GM23248 (cell line): Measurements from ENCODE around the gene IL4. TPM values are rescaled to one million over a fixed set of nuclear protein-coding genes. Genes with fewer than 3 reads are reported as not detected.

Source experiments
- DNase-seq: peaks from one replicate; pipeline ENCODE4 v3.0.0-alpha.2; 2015
- H2AFZ ChIP-seq: fragments of 200-600 bp; sonication (generic); 2 replicates; pipeline ENCODE4 v1.6.1; 2016; ENCODE audit warnings: antibody characterized with exemption
- H3F3A ChIP-seq: fragments of 200-600 bp; sonication (generic); 2 replicates; pipeline ENCODE4 v1.6.1; 2016; ENCODE audit warnings: mild to moderate bottlenecking, antibody characterized with exemption, mixed run types; ENCODE audit not compliant: insufficient read depth
- H3K27ac ChIP-seq: fragments of 200-600 bp; sonication (generic); 2 replicates; pipeline ENCODE4 v1.5.1; 2016; ENCODE audit warnings: mild to moderate bottlenecking
- H3K27me3 ChIP-seq: fragments of 200-600 bp; sonication (generic); replicated peaks from 2 replicates; pipeline ENCODE4 v1.6.1; 2016; ENCODE audit warnings: mild to moderate bottlenecking; ENCODE audit not compliant: insufficient read depth
- H3K36me3 ChIP-seq: fragments of 200-600 bp; sonication (generic); 2 replicates; pipeline ENCODE4 v1.6.1; 2016; ENCODE audit warnings: low read depth, mild to moderate bottlenecking
- H3K4me1 ChIP-seq: fragments of 200-600 bp; sonication (generic); 2 replicates; pipeline ENCODE4 v1.6.1; 2016; ENCODE audit warnings: mild to moderate bottlenecking; ENCODE audit not compliant: insufficient read depth
- H3K4me2 ChIP-seq: fragments of 200-600 bp; sonication (generic); one replicate; pipeline ENCODE4 v1.6.1; 2016; ENCODE audit warnings: mild to moderate bottlenecking; ENCODE audit not compliant: unreplicated experiment
- H3K4me3 ChIP-seq: fragments of 200-600 bp; sonication (generic); 2 replicates; pipeline ENCODE4 v1.5.1; 2016; ENCODE audit warnings: mild to moderate bottlenecking
- H3K79me2 ChIP-seq: fragments of 200-600 bp; sonication (generic); 2 replicates; pipeline ENCODE4 v1.6.1; 2016; ENCODE audit warnings: mild to moderate bottlenecking; ENCODE audit not compliant: insufficient read depth
- H3K9ac ChIP-seq: fragments of 200-600 bp; sonication (generic); 2 replicates; pipeline ENCODE4 v1.6.1; 2016; ENCODE audit warnings: mild to moderate bottlenecking
- H3K9me2 ChIP-seq: fragments of 200-600 bp; sonication (generic); 2 replicates; pipeline ENCODE4 v1.6.1; 2016; ENCODE audit warnings: mixed run types, mild to moderate bottlenecking, moderate library complexity; ENCODE audit not compliant: insufficient read depth
- H3K9me3 ChIP-seq: fragments of 200-600 bp; sonication (generic); one replicate; pipeline ENCODE4 v1.6.1; 2017; ENCODE audit warnings: low read depth
- H4K20me1 ChIP-seq: fragments of 200-600 bp; sonication (generic); 2 replicates; pipeline ENCODE4 v1.6.0; 2016; ENCODE audit not compliant: insufficient read depth
- EZH2 ChIP-seq: fragments of 200-600 bp; sonication (generic); IDR thresholded peaks from 2 replicates; pipeline ENCODE4 v1.6.1; 2018; ENCODE audit warnings: antibody characterized with exemption, mild to moderate bottlenecking; ENCODE audit not compliant: insufficient read depth, poor library complexity, severe bottlenecking
- EZH2phosphoT487 ChIP-seq: fragments of 200-600 bp; sonication (generic); IDR thresholded peaks from 2 replicates; pipeline ENCODE4 v1.6.1; 2018; ENCODE audit warnings: antibody characterized with exemption, moderate library complexity, mild to moderate bottlenecking, low read depth; ENCODE audit not compliant: insufficient read depth
- WGBS, 2 experiments: methylation state at CpG; one replicate each; pipeline ENCODE4 v1.1.6; 2015 to 2017; ENCODE audit warnings: low lambda C conversion rate in 2 of 2, low coverage in 1 of 2; ENCODE audit errors: missing lambda C conversion rate in 2 of 2; 5-methylcytosine and 5-hydroxymethylcytosine counted together
- in situ Hi-C: fragments of 300-500 bp; cut with MboI; formaldehyde crosslinking; loops from 2 replicates; pipeline ENCODE4 v1.15.0; 2020
- polyA plus RNA-seq: library from polyadenylated mRNA; unstranded; fragments of >200 nt; fragmentation: Nextera tagmentation; extraction: Ambion mirVana; gene quantifications from 2 replicates; pipeline ENCODE4 v1.2.1, GENCODE V29; 2016
- total RNA-seq: library from RNA; depleted of rRNA; stranded (reverse); fragments of >200 nt; shearing (Covaris generic); gene quantifications from 2 replicates; pipeline ENCODE4 v1.2.3, GENCODE V29; 2014

IL4 gene
- total and polyA plus RNA-seq, 2 experiments from 2014 or later: 0.34 TPM; not detected in 1

DNA sequence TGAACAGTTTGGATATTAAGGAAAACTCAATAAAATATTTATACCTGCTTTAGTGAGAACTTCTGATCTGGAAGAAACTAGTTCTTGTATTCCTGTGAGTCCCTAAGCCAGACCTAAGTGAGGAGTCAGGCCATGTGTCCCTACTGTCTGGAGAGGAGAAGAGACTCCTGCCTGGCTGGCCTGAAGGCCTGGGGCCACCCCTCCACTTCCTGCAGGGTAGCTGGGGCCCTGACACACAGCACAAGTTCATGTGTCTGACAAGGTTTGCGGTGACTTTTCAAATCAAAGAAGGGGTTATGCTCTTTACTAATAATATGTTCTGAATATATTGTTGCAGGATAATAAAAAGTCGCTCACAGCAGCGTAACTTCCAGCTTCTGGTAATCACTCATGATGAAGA, 31.9 kb upstream of the IL4 start:
- H3K4me2 ChIP-seq: no peak overlapping the region

DNA sequence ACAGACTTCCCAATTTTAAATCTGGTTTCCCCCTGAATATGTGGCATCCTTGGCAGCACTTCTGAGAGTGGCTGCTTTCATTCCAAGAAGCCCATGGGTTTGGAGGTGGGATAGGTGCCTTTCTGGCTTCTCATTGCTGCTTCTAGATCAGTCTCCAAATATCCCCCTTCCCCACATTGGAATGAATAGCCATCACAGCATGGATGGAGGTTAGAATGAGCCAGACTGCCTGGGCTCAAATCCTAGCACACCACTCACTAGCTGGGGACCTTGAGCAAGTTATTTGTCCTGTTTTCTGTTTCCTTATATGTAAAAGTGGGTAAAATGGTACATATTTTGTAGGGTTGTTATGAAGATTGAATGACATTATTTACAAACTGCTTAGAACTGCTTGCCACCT, 29.6 kb upstream of the IL4 start:
- in situ Hi-C loops: no loop called here
- no peaks in the 10 kb centered on the region for H4K20me1 ChIP-seq
- no peak for DNase-seq
- no peaks in the 10 kb centered on the region for H3K4me1 ChIP-seq
- peaks cover 16% of the 10 kb centered on the region; the same call in 1 of the 2 replicates for H3K36me3 ChIP-seq
- no peak overlapping the region for H3K27ac ChIP-seq
- H3K9me3 ChIP-seq: no peaks in the 10 kb centered on the region
- H3K9me2 ChIP-seq: no peaks in the 10 kb centered on the region
- no peak overlapping the region for H2AFZ ChIP-seq
- no peaks in the 10 kb centered on the region for H3K79me2 ChIP-seq
- H3K27me3 ChIP-seq: no peaks in the 10 kb centered on the region
- no peak overlapping the region for H3K4me2 ChIP-seq
- H3F3A ChIP-seq: no peaks in the 10 kb centered on the region
- TF ChIP-seq EZH2phosphoT487: no peak
- no peak for TF ChIP-seq EZH2
- H3K4me3 ChIP-seq: no peak overlapping the region
- no peak overlapping the region for H3K9ac ChIP-seq

More for the DNA sequence above, 31.9 kb upstream of the IL4 start:
- Histone ChIP-seq H3K27ac (no peak overlapping the region), H3K36me3 (peaks cover 27% of the 10 kb centered on the region), H3K79me2 (no peaks in the 10 kb centered on the region), H3K9me2 (no peaks in the 10 kb centered on the region), H4K20me1 (no peaks in the 10 kb centered on the region), H2AFZ (no peak overlapping the region), H3K4me3 (no peak overlapping the region), H3K4me1 (no peaks in the 10 kb centered on the region), H3K27me3 (no peaks in the 10 kb centered on the region), H3K9me3 (no peaks in the 10 kb centered on the region), H3K9ac (no peak overlapping the region), H3F3A (no peaks in the 10 kb centered on the region)
- no peak for DNase-seq
- in situ Hi-C loops: no loop called here
- TF ChIP-seq EZH2phosphoT487: no peak
- no peak for TF ChIP-seq EZH2
- WGBS, 2 experiments: 99 to 100% methylated on average over 3 of the region's 3 CpGs

DNA sequence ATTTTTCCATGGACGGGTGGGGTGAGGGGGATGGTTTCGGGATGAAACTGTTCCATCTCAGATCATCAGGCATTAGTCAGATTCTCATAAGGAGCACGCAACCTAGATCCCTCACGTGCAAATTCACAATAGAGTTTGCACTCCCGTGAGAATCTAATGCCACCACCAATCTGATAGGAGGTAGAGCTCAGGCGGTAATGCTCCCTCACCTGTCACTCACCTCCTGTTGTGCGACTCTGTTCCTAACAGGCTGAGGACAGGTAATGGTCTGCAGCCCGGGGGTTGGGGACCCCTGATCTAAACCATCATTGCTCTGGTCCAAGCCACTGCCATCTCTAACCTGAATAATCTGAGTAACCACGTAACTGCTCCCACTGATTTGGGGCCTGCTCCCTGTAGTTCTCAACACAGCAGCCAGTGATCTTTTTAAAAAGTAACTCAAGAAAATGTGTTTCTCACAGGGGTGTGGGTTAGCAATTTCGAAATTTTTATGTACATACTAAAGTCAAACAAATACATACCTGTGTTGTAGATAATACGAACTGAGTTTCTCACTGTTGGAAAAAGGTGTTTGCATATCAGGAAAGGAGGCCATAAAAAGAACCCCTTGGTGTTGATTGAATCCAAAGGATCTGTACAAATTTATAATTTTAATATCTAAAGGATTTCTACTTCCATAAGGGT, 27.1 kb upstream of the IL4 start:
- no peaks in the 10 kb centered on the region for H3K79me2 ChIP-seq
- no peak overlapping the region for H3K4me2 ChIP-seq
- no peaks in the 10 kb centered on the region for H3K9me3 ChIP-seq
- no peaks in the 10 kb centered on the region for H3F3A ChIP-seq
- TF ChIP-seq EZH2 (no peak), EZH2phosphoT487 (no peak)
- H3K9ac ChIP-seq: no peak overlapping the region
- H2AFZ ChIP-seq: no peak overlapping the region
- no peak overlapping the region for H3K27ac ChIP-seq
- 92 to 94% methylated on average over 11 of the region's 11 CpGs for WGBS, 2 experiments
- peaks cover 3% of the 10 kb centered on the region; the same call in 1 of the 2 replicates for H3K36me3 ChIP-seq
- no peaks in the 10 kb centered on the region for H4K20me1 ChIP-seq
- in situ Hi-C loops: no loop called here
- DNase-seq: no peak
- H3K4me3 ChIP-seq: no peak overlapping the region
- H3K9me2 ChIP-seq: no peaks in the 10 kb centered on the region
- H3K4me1 ChIP-seq: no peaks in the 10 kb centered on the region
- no peaks in the 10 kb centered on the region for H3K27me3 ChIP-seq

DNA sequence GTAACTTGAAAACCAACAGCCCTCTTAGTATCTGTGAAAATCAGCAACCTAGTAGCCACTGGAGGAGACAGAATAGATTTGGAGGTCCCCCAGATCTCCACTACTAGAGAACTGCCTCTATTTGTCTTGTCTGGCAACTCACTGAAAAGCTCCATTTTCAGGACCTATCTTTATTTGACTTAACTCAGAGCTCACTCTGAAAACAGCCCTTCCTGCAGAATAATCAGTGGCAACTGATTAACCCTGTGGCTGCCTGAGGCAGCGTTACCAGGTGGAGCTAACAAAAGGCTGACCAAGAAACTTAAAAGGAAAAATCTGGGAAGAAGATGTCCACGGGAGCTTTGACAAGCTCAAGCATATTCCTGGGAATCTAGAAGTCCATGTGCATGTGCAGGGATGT, 26.3 kb upstream of the IL4 start:
- WGBS, 2 experiments: 92 to 95% methylated on average over 2 of the region's 2 CpGs
- H3F3A ChIP-seq: no peaks in the 10 kb centered on the region
- H3K79me2 ChIP-seq: no peaks in the 10 kb centered on the region
- no peak overlapping the region for H3K4me2 ChIP-seq
- in situ Hi-C loops: no loop called here
- H3K9me2 ChIP-seq: no peaks in the 10 kb centered on the region
- no peak overlapping the region for H3K27ac ChIP-seq
- H3K27me3 ChIP-seq: no peaks in the 10 kb centered on the region
- H3K9me3 ChIP-seq: no peaks in the 10 kb centered on the region
- no peak overlapping the region for H3K9ac ChIP-seq
- peaks cover 3% of the 10 kb centered on the region; the same call in 1 of the 2 replicates for H3K36me3 ChIP-seq
- no peak overlapping the region for H2AFZ ChIP-seq
- no peaks in the 10 kb centered on the region for H3K4me1 ChIP-seq
- no peak overlapping the region for H3K4me3 ChIP-seq
- no peak for DNase-seq
- no peaks in the 10 kb centered on the region for H4K20me1 ChIP-seq
- TF ChIP-seq EZH2: no peak
- TF ChIP-seq EZH2phosphoT487: no peak

DNA sequence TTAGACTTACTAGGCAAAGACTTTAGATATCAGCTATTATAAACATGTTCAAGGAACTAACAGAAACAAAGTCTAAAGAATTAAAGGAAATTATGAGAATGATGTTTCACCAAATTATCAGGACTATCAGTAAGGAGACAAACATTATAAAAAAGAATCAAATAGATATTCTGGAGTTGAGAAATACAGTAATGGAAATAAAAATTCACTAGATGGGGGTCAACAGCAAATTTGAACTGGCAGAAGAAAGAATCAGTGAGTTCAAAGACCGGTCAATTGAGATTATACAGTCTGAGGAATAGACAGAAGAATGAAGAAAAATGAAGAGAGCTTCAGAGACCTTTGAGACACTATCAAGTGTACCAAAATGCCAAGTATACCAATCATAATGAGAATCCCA, 25.4 kb upstream of the IL4 start:
- no peaks in the 10 kb centered on the region for H3F3A ChIP-seq
- no peak overlapping the region for H3K4me2 ChIP-seq
- in situ Hi-C loops: no loop called here
- TF ChIP-seq EZH2 (no peak), EZH2phosphoT487 (no peak)
- 92 to 97% methylated on average over 1 of the region's 1 CpG for WGBS, 2 experiments
- no peak for DNase-seq
- no peaks in the 10 kb centered on the region for H3K27me3 ChIP-seq
- no peak overlapping the region for H3K4me3 ChIP-seq
- H3K36me3 ChIP-seq: no peaks in the 10 kb centered on the region
- no peaks in the 10 kb centered on the region for H3K79me2 ChIP-seq
- no peaks in the 10 kb centered on the region for H4K20me1 ChIP-seq
- no peaks in the 10 kb centered on the region for H3K9me2 ChIP-seq
- H3K27ac ChIP-seq: no peak overlapping the region
- H3K4me1 ChIP-seq: no peaks in the 10 kb centered on the region
- H2AFZ ChIP-seq: no peak overlapping the region
- H3K9me3 ChIP-seq: no peaks in the 10 kb centered on the region
- no peak overlapping the region for H3K9ac ChIP-seq
